Measurements from ENCODE around the gene ZNF229.
"Not testable (repeated sequence)": the region's sequence is repeated elsewhere in the genome, so short reads cannot be mapped to it uniquely, and the experiment has no call there.

Gene ZNF229

GRCh38 chr19:44447916-44448674 is at the start of gene ZNF229:
Gene ZNF229 (minus strand): TSS chr19:44448472. CDS start chr19:44442847, 5,625 bp downstream.
- peak; percentile 28 to 34 for DNase-seq (ENCODE audit: low read depth in 2 of 2, low spot score in 1 of 2)

GRCh38 chr19:44496711-44497110 is 48.4 kb upstream of the ZNF229 start:
- no peak for DNase-seq (ENCODE audit: low read depth in 2 of 2, low spot score in 1 of 2)

GRCh38 chr19:44476559-44477408 is 28.5 kb upstream of the ZNF229 start:
- no peak for DNase-seq (ENCODE audit: low read depth in 2 of 2, low spot score in 1 of 2)

- not testable (repeated sequence) for DNase-seq (ENCODE audit: low read depth in 2 of 2, low spot score in 1 of 2)
These were observed 20.5 kb upstream of the ZNF229 start for GRCh38 chr19:44468730-44469129.

- DNase-seq (ENCODE audit: low read depth in 2 of 2, low spot score in 1 of 2), result not testable (repeated sequence)
These were observed 14.5 kb upstream of the ZNF229 start for GRCh38 chr19:44462600-44463286.

- DNase-seq (ENCODE audit: low read depth in 2 of 2, low spot score in 1 of 2), result not testable (repeated sequence)
These were observed 7.7 kb upstream of the ZNF229 start for GRCh38 chr19:44456016-44456415.

- no peak for DNase-seq (ENCODE audit: low read depth in 2 of 2, low spot score in 1 of 2)
These were observed 6.8 kb upstream of the ZNF229 start for GRCh38 chr19:44455100-44455499.

GRCh38 chr19:44452367-44452766 is 4.1 kb upstream of the ZNF229 start:
- no peak for DNase-seq (ENCODE audit: low read depth in 2 of 2, low spot score in 1 of 2)

- DNase-seq (ENCODE audit: low read depth in 2 of 2, low spot score in 1 of 2), result no peak
These were observed 3.4 kb upstream of the ZNF229 start for GRCh38 chr19:44451687-44452086.

- no peak for DNase-seq (ENCODE audit: low read depth in 2 of 2, low spot score in 1 of 2)
These were observed 9.8 kb downstream of the ZNF229 start for GRCh38 chr19:44438441-44438840.

GRCh38 chr19:44435441-44435840 is 12.8 kb downstream of the ZNF229 start:
- DNase-seq (ENCODE audit: low read depth in 2 of 2, low spot score in 1 of 2), result no peak

GRCh38 chr19:44430956-44431355 is 17.3 kb downstream of the ZNF229 start:
- DNase-seq (ENCODE audit: low read depth in 2 of 2, low spot score in 1 of 2), result no peak

- DNase-seq (ENCODE audit: low read depth in 2 of 2, low spot score in 1 of 2), result not testable (repeated sequence)
These were observed 32.7 kb downstream of the ZNF229 start for GRCh38 chr19:44415553-44415952.

- DNase-seq (ENCODE audit: low read depth in 2 of 2, low spot score in 1 of 2), result peak; percentile 50 to 60
These were observed 46.8 kb downstream of the ZNF229 start, which contains the start of gene ZNF285 for GRCh38 chr19:44401139-44402115. Gene ZNF285 (minus strand): TSS chr19:44401608. CDS start chr19:44397213, 4,395 bp downstream.

- not testable (repeated sequence) for DNase-seq (ENCODE audit: low read depth in 2 of 2, low spot score in 1 of 2)
These were observed 59.0 kb downstream of the ZNF229 start for GRCh38 chr19:44389268-44389667.
